ENCODE data around the gene ENOX1.

Gene ENOX1

GRCh38 chr13:43339805-43340550, 446.8 kb downstream of the ENOX1 start:
- ATAC-seq, result no peak

- ATAC-seq, result no peak
These were observed 447.5 kb downstream of the ENOX1 start for GRCh38 chr13:43339145-43339804.

GRCh38 chr13:43335764-43336163, 451.0 kb downstream of the ENOX1 start:
- ATAC-seq, result no peak

- ATAC-seq, result no peak
These were observed 453.6 kb downstream of the ENOX1 start for GRCh38 chr13:43333176-43333575.

- no peak for ATAC-seq
These were observed 455.1 kb downstream of the ENOX1 start for GRCh38 chr13:43331672-43332071.

GRCh38 chr13:43329702-43330101, 457.1 kb downstream of the ENOX1 start:
- ATAC-seq, result no peak

GRCh38 chr13:43328907-43329306, 457.9 kb downstream of the ENOX1 start:
- no peak for ATAC-seq

GRCh38 chr13:43326100-43326499, 460.7 kb downstream of the ENOX1 start:
- ATAC-seq, result no peak

GRCh38 chr13:43325636-43326035, 461.1 kb downstream of the ENOX1 start:
- ATAC-seq, result no peak

GRCh38 chr13:43324129-43324528, 462.6 kb downstream of the ENOX1 start:
- no peak for ATAC-seq

GRCh38 chr13:43319617-43320444, 466.9 kb downstream of the ENOX1 start:
- no peak for ATAC-seq

GRCh38 chr13:43316946-43317353, 469.8 kb downstream of the ENOX1 start:
- no peak for ATAC-seq

- no peak for ATAC-seq
These were observed 470.5 kb downstream of the ENOX1 start for GRCh38 chr13:43316281-43316680.

GRCh38 chr13:43315522-43315921, 471.2 kb downstream of the ENOX1 start:
- no peak for ATAC-seq

GRCh38 chr13:43309311-43309710, 477.5 kb downstream of the ENOX1 start:
- no peak for ATAC-seq

GRCh38 chr13:43307921-43308433, 478.8 kb downstream of the ENOX1 start:
- no peak for ATAC-seq

GRCh38 chr13:43307221-43307920, 479.4 kb downstream of the ENOX1 start:
- ATAC-seq, result no peak

- no peak for ATAC-seq
These were observed 480.4 kb downstream of the ENOX1 start for GRCh38 chr13:43306372-43306771.

GRCh38 chr13:43305416-43305815, 481.4 kb downstream of the ENOX1 start:
- ATAC-seq, result no peak

- ATAC-seq, result no peak
These were observed 481.8 kb downstream of the ENOX1 start for GRCh38 chr13:43304945-43305344.

- no peak for ATAC-seq
These were observed 482.3 kb downstream of the ENOX1 start for GRCh38 chr13:43304449-43304848.

GRCh38 chr13:43303033-43303729, 483.6 kb downstream of the ENOX1 start:
- no peak for ATAC-seq
